HG03135 (cell line): ENCODE results near the gene RBX1.
A peak's percentile ranks its signal among the peaks of the same experiment; 100 is the strongest.

Source experiments
- ATAC-seq: cut with Tn5 transposase; IDR thresholded peaks from one replicate; pipeline ENCODE4 v1.9.1; 2021; ENCODE audit warnings: mild to moderate bottlenecking, moderate library complexity; ENCODE audit not compliant: unreplicated experiment

The RBX1 gene

GRCh38 chr22:41021061-41021612 is 70.0 kb downstream of the RBX1 start:
- no peak for ATAC-seq

GRCh38 chr22:41021613-41022454 is 70.7 kb downstream of the RBX1 start:
- peak; percentile 60 for ATAC-seq

GRCh38 chr22:41022470-41023298 is 71.5 kb downstream of the RBX1 start:
- ATAC-seq, result peak; percentile 59
